GM21619 (cell line): ENCODE data around the gene MAP4K3.
A peak's percentile ranks its signal among the peaks of the same experiment; 100 is the strongest.
"Not testable (repeated sequence)": the region's sequence is repeated elsewhere in the genome, so short reads cannot be mapped to it uniquely, and the experiment has no call there.

Source experiments
- ATAC-seq: cut with Tn5 transposase; IDR thresholded peaks from one replicate; pipeline ENCODE4 v1.9.1; 2021; ENCODE audit not compliant: unreplicated experiment

MAP4K3 gene

GRCh38 chr2:39377226-39377939, 59.7 kb downstream of the MAP4K3 start:
- peak; percentile 86 for ATAC-seq

GRCh38 chr2:39375917-39376316, 61.2 kb downstream of the MAP4K3 start:
- ATAC-seq, result no peak

DNA sequence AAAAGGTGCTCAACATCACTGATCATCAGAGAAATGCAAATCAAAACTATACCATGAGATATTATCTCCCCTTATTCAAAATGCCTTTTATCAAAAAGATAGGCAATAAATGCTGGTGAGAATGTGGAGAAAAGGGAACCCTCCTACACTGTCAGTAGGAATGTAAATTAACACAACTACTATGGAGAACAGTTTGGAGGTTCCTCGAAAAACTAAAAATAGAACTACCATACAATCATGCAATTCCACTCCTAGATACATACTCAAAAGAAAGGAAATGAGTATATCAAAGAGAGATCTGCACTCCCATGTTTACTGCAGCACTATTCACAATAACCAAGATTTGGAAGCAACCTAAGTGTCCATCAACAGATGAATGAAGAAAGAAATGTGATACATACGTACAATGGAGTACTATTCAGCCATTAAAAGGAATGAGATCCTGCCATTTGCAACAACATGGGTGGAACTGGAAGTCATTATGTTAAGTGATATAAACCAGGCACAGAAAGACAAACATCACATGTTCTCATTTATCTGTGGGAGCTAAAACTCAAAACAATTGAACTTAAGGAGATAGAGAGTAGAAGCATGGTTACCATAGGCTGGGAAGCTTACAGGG, 63.8 kb downstream of the MAP4K3 start:
- ATAC-seq, result no peak

GRCh38 chr2:39370101-39370500, 67.0 kb downstream of the MAP4K3 start:
- no peak for ATAC-seq

DNA sequence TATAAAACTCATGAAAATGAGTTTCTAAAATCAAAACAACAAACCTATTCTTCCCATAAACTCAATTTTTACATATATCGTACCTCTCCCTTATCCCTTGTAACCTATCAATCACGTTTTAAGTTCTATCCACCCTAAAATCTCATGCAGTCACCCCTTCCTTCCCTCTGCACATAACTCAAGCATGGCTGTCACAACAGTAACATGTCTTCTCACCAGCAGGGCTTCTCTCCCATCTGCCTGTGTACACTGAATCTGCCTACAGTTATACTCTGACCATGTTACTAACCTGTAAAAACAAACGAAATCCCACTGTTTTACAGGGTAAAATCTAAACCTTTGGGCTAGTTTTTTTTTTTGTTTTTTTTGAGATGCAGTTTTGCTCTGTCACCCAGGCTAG, 68.2 kb downstream of the MAP4K3 start:
- no peak for ATAC-seq

- no peak for ATAC-seq
Measured at GRCh38 chr2:39368376-39368775, 68.7 kb downstream of the MAP4K3 start.

- no peak for ATAC-seq
Measured at GRCh38 chr2:39362595-39362994, 74.5 kb downstream of the MAP4K3 start.

- no peak for ATAC-seq
Measured at GRCh38 chr2:39361511-39361910, 75.6 kb downstream of the MAP4K3 start.

- ATAC-seq, result not testable (repeated sequence)
Measured at GRCh38 chr2:39360342-39360741, 76.7 kb downstream of the MAP4K3 start.

GRCh38 chr2:39359453-39360038, 77.5 kb downstream of the MAP4K3 start:
- ATAC-seq, result no peak

- ATAC-seq, result no peak
Measured at GRCh38 chr2:39356922-39357639, 80.0 kb downstream of the MAP4K3 start.

GRCh38 chr2:39350658-39351057, 86.4 kb downstream of the MAP4K3 start:
- ATAC-seq, result no peak

GRCh38 chr2:39338502-39338901, 98.6 kb downstream of the MAP4K3 start:
- no peak for ATAC-seq

GRCh38 chr2:39335930-39336329, 101.2 kb downstream of the MAP4K3 start:
- no peak for ATAC-seq

- no peak for ATAC-seq
Measured at GRCh38 chr2:39334978-39335377, 102.1 kb downstream of the MAP4K3 start.

- no peak for ATAC-seq
Measured at GRCh38 chr2:39334529-39334928, 102.6 kb downstream of the MAP4K3 start.

DNA sequence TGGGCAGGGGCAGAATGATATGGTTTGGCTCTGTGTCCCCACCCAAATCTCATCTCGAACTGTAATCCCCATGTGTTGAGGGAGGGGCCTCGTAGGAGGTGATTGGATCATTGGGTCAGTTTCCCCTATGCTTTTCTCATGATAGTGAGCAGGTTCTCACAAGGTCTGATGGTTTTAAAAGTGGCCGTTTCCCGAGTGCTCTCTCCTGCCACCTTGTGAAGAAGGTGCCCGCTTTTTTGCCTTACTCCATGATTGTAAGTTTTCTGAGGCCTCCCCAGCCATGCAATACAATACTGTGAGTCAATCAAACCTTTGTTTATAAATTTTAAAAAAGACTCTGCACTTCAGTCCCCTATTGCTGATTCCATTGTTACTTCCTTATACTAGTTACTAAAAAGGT, 110.4 kb downstream of the MAP4K3 start:
- no peak for ATAC-seq

DNA sequence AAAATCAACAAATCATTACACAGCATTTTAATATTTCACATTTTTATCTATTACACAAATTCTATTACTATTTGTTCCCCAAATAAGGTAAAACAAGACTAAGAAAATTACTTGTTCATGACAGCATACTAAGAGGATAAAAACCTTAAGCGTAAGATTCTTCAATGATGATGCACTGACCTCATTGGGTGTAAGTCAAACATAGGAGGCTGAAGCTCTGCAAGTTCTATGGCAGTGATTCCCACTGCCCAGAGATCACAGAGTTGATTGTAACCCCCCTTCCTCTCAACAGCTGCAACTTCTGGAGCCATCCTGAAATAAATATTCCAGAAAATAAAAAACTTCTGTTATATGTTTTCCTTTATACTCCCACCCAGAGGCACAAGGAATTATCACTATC, 111.1 kb downstream of the MAP4K3 start:
- ATAC-seq, result no peak

GRCh38 chr2:39321056-39322035, 115.7 kb downstream of the MAP4K3 start:
- not testable (repeated sequence) for ATAC-seq

GRCh38 chr2:39320162-39320561, 116.9 kb downstream of the MAP4K3 start:
- no peak for ATAC-seq

- no peak for ATAC-seq
Measured at GRCh38 chr2:39313575-39313974, 123.5 kb downstream of the MAP4K3 start.
